Activated CD4-positive, CD25-positive, alpha-beta regulatory T cell treated with anti-CD3 and anti-CD28 coated beads, Interleukin-2, amount 50 U/mL, for 72 hours (primary cell): ENCODE measurements around the gene RPS6KA5.
"Not testable (repeated sequence)": the region's sequence is repeated elsewhere in the genome, so short reads cannot be mapped to it uniquely, and the experiment has no call there.

Experiments
- DNase-seq: peaks from one replicate; pipeline ENCODE4 v3.0.0; 2021

RPS6KA5 gene

DNA sequence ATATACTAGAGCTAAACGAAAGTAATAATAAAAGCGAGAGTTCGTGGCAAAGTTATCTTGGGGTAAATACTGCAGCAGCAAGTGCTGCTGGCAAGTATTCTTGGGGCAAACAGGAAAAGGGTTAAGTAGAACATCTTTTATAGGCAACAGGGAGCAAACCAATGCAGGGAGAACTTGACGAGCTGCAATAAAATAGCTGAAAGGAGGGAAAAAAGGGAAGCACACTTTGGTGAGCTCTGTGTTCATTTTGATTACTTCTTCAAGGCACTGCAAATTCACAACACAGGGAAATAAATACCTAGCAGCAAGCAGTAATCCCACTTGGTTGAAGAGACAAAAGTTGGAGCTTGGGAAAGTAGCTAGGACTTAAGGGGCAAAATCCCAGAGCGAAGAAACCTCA, 201.9 kb downstream of the RPS6KA5 start:
- no peak for DNase-seq

DNA sequence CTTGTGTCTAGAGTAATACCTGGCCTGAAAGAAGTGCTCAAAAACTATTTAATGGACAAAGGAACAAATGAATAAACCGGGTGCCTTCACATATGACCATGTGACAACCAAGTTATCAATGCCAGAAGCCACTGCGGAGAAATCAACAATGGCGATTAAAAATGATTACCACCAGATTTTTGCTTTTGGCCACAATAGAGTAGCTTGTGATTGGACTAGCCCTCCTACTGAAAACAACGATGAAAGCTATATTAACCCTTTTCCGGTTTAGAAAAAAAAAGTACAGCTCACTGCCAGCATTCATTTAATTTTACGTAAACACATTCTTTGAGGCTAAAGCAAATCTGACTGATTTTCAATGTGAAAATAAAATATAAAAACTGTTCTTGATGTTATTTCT, 202.6 kb downstream of the RPS6KA5 start:
- DNase-seq: no peak

DNA sequence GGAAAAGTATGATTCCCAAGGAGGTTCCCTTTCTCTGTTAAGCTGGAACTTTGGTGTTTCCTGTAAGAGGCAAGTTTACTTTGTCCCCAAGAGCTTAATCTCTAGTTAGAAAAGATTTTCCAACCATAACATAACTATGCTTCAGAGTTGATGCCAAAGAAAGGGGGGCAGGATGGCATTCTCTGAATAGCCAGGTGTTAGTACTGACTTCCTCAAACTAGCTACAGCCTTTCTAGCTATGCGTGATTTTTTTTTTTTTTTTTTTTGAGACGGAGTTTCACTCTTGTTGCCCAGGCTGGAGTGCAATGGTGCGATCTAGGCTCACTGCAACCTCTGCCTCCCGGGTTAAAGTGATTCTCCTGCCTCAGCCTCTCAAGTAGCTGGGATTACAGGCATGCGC, 204.3 kb downstream of the RPS6KA5 start:
- DNase-seq: not testable (repeated sequence)

DNA sequence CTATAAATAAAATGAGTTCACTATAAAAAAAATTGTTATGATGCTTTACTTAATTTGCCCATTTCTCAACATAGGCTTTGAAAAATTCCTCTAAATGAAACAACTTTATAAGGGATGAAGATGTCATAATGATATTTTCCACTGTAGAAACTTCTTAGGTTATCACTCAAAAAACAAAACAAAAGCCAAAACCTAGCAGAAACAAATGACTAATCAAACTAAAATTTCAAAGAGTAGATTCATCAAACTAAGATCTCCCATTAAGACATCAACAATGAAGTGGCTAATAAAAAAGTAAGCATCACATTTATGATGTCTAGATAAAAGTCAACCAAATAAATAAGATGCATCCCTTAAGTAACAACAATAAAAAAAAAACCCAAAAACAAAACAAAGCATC, 207.3 kb downstream of the RPS6KA5 start:
- DNase-seq: no peak

DNA sequence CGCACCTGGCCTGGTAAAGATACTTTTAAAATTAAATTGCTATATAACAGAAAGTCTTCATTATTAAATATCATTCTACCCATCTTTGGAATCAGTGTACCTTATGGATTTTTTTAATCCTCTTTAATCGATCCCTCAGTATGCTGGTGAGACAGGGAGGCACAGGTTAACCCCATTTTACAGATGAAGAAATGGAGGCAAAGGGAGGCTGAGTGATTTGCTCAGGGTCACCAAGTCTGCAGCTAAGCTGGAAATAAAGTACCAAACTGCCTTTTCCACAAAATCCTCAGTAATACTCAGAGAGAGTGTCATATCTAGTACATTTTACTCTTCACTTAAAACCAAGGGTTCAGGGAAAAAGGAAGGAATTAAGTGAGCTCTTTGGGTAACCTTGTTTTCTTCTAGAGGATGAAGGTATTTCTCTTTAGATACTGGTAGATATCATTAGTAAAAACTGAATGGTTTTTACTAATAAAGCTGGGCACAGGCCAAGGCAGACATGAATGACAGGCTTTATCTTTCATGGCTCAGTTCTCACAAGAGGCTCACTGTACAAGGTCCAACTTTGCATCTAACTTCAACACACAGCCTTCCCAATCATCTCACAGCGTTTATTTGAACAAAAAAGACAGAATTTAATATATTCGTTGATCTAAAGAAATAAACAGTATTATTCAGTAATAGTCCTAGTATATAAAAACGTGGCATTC, 209.0 kb downstream of the RPS6KA5 start:
- no peak for DNase-seq

DNA sequence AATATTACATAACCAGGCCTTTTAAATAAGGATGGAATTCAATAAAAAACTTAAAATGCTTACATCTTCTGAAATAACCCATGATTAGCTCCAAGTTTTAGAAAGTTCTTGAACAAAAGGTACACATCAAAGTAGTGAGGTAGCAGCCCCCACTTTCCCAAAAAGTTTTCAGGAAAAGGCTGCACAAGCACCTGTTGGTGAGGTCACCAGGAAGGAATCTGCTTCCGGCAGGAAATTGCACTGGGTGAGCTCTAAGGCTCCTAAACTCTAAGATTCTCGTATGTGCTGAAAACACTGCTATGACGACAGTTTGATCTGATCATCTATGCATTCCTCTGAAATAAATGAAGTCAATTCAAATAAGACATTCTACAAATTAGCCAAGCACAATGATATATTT, 210.0 kb downstream of the RPS6KA5 start:
- no peak for DNase-seq

DNA sequence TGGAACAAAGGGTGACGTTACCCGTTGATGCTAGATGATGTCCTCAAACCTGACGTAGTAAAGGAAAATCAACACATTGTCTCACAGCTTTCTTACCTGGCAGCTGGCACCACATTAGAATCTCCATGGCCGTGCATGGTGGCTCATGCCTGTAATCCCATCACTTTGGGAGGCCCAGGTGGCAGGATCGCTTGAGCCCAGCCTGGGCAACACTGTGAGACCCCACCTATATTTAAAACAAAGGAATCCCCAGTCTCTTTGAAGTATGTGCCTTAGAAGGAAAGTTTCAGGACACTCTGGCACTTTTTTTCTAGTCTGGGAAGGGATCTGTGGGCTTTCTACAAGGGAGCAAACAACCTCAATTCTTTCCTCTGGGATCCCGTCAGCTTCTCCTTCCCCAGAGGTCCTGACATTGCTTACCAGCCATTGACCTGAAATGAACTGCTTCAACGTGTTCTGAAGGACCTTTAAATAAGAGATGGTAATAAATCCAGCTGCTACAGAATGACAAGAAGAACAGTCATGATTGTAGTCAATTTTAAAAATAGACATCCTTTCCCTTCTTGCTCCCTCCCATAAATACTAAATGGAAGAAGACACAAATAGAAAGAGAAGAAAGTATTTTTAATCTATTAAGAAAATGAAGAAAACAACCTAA, 210.5 kb downstream of the RPS6KA5 start:
- DNase-seq: no peak

DNA sequence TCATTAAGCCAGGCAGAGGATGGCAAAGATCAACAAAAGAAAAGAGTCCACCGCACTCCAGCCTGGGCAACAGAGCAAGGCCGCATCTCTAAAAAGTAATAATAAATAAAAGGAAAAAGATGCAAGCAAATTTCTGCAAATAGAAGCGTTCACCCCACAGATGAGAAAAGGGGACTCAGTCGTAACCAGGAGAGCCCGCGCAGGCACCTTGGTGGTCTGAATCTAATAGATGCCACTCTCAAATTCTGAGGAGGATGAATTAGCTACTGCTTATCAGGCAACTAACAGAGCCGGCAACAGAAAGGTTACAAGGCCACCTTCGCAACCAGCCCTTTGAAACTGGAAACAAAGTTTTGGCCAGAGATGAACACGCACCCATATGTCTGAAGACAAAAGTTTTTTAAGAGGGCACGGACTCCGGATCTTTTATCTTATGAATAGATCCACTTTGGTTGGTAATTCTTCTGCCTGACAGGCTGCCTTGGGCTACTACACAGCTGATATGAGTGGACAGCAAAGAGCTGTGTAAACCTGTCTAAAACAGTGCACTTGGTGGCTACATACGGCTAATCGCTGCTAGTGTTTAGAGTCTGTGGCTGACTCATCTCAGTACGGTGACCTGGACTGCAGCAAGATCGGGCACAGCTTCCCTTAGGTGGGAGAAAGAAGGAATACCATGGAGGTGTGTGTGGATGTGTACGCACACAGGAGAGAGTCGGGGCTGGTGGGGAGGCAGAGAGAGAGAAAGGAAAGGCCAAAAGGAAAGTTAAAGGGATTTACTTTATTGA, 211.3 kb downstream of the RPS6KA5 start:
- no peak for DNase-seq

DNA sequence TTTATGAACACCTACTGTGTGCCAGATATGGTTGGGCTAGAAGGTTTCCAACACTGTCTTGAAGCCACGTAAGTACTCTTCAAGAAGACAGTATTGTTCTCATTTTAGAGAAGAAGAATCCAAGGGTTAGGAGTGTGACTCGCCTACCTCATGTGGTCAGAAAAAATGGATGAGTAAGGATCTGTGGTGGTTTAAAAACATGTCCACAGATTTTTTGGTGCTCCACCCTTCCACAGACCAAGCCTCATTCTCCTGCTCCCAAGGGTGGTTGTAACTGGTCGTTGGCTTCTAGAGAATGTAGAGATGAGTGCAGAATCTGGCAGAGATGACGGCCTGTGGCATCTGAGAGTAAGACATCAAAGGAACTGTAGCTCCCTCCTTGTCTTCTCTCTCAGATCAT, 213.9 kb downstream of the RPS6KA5 start:
- DNase-seq: no peak

DNA sequence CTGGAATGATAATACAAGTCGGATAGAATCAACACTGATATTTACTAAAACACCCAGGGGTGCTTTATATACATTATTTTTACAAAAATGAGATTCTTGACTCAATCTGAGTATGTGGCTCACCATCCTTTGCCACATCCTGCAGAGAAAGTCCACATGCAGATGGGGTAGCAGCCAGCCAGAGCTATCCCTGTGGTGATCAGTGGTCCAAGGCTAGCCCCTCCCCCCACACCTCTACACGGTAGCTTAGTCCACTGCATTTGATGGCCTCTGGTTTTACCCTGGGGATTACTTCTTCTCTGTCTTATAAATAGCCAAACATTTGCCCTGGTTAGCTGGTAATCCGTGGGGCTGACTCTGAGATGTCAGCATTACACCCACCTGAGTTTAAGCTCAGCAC, 216.1 kb downstream of the RPS6KA5 start:
- no peak for DNase-seq

DNA sequence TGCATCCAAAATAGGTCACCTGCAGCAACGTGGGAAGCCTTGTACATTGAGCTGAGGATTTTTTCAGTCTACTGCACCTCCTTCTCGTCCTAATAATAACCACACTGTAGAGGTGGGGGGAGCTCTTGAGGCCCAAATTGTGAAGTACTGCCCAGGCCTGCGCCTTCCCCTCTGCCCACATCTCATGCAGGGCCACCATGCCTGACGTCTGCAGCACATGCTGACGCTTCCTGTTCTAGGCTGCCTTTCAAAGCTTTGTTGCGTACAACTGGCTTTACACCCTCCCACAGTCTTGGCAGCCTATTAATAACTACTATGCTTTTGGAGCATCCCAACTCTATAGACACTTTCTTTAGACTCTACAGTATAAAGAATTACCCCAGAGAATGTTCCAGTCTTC, 217.7 kb downstream of the RPS6KA5 start:
- DNase-seq: no peak

DNA sequence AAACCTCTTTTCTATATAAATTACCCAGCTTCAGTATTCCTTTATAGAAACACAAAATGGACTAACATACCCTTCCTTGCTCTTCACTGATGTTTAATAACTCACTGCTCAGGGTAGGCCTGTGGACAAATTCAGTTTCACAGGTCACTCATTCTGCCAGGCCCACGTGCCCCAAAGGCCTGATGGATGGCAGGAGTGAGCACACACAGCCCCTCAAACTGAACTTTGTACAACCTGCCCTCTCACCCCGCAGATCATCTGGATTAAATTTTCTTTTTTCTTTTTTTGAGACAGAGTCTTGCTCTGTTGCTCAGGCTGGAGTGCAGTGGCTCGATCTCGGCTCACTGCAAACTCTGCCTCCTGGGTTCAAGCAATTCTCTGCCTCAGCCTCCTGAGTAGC, 219.8 kb downstream of the RPS6KA5 start:
- DNase-seq: not testable (repeated sequence)

DNA sequence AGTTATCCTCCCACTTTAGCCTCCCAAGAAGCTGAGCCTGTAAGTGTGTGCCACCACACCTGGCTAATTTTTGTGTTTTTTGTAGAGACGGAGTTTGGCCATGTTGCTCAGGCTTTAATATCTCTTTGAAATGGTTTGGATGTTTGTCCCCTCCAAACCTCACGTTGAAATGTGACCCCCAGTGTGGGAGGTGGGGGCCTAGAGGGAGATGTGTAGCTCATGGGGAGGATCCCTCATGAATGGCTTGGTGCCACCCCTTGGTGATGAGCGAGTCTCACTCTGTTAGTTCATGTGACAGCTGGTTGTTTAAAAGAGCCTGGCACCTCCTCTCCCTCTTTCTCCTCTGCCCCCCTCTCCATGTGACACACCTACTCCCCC, 220.6 kb downstream of the RPS6KA5 start:
- no peak for DNase-seq

DNA sequence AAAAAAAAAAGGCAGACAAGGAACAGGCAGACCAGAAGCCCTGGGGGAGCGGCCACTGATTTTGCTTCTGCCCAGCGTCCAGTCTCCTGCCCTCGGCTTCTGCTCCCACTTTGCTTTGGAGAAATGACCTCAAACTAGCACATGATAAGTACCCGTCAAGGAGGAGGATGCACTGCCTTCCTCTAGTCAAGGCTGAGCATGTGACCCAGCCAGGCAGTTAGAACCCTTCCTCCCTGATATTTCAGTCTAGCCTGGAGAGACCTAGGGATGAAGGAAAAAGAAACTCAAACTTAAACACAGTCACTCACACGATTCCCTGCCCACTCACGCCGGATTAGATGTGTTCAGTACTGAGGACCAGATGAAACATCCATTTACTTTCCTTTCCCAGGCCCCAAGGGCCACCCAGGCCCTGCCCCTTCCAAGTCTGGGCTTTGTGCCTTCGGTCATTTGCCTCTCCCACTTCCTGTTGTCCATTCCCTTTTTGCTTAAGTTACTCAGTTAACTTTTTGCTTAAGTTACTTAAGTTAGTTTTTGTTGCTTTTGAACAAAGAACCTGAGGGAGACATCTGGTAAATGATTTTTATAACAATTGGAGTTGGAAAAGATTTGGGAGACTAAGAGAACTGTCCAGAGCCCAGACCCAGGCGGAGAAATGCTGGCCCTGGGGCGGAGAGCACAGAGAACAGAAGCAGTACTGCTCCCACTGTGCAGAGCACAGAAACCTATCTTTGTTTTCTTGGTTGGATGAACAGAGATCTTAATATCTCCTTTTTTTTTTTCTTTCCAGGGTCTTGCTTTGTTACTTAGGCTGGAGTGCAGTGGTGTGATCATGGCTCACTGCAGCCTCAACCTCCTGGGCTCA, 221.2 kb downstream of the RPS6KA5 start:
- no peak for DNase-seq

DNA sequence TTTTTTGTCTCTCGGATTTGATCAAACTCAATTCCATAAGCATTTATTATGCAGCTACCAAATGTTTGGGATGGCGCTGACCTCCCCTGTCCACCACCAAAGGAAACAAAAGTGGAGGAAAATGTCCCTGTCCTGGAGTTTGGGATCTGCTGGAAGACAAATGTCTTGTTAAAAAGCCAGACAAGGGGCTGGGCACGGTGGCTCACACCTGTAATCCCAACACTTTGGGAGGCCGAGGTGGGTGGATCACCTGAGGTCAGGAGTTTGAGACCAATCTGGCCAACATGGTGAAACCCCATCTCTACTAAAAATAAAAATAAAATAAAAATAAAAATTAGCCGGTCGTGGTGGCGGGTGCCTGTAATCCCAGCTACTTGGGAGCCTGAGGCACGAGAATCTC, 221.9 kb downstream of the RPS6KA5 start:
- DNase-seq: not testable (repeated sequence)

DNA sequence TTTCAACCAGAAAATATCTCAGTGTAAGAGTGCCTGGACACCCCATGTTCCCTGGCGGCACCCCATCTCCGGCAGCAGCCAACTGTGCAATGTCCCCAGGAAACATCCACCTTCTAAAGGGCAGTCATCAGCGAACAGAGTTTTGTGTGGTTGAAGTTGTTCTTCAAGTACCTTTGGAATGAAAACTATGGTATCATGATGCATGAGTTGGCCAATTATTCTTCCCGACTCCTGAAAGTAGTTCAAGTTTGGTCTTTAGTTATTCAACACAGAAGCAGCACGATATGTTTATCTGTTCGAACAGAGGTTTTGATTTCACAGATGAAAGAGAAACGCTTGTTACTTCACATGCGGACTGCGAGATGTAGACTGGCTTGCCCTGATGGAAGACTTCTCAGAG, 223.1 kb downstream of the RPS6KA5 start:
- no peak for DNase-seq

DNA sequence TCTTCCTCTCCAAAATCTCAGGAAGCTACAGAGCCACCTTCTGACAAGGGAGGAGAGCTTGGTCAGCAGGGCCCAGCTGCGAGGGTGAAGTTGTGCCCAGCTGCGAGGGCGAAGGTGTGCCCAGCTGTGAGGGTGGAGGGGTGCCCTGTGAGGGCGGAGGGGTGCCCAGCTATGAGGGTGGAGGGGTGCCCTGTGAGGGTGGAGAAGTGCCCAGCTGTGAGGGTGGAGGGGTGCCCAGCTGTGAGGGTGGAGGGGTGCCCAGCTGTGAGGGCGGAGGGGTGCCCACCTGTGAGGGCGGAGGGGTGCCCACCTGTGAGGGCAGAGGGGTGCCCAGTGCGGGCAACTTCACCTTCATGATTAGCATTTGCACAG, 223.8 kb downstream of the RPS6KA5 start:
- no peak for DNase-seq

DNA sequence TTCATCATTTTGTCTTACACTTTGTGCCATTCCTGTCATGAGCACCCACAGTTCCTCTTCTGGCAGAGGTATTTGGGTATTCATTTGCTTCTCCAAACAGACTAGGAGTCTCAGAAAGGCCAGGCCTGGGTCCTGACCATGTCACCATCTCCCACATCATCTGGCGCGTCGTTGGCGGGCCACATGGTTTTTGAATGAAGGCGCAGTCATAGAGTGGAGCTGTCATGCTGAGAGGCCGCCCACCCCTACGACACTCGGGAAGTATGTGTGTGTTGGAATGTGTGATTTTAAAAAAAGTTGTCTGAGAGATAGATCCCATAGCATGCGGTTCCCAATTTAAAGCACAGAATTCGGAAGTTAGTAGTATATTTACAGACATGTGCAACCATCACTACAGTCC, 228.6 kb downstream of the RPS6KA5 start:
- no peak for DNase-seq

DNA sequence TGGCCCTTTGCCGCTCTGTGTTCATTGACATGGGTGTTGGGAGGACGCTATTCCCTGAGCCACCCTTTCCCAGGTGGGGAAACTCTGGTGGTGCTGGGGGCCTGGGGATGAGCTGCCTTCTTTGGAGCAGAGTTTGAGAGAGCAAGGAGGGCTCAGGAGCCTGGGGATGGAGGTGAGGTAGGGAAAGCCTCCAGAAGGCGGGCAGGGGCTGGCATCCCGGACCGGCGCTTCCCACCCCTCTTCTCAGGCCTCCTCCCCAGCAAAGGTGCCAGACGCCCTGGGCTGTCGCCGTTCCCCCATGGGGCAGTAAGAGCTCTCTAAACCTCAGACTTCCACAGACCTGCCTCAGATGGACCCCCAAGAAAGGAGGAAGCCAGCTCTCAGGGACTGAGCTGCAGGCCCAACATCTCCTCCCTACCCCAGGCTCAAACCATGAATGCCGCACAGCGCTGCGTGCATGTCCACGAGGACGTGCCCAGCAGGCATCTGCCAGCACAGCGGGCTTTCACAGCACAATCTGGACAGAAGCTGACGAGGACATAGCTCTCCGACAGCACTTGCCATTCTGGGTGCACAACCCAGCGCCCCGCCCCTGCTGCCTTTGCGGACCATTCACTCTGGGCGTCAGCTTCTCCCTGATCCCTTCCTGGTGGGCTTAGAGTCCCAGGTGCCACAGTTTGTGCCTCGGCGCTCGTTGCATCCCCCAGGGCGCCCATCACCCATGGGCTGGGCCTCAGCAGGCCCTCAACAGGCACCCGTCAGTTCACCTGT, 229.3 kb downstream of the RPS6KA5 start:
- DNase-seq: no peak

DNA sequence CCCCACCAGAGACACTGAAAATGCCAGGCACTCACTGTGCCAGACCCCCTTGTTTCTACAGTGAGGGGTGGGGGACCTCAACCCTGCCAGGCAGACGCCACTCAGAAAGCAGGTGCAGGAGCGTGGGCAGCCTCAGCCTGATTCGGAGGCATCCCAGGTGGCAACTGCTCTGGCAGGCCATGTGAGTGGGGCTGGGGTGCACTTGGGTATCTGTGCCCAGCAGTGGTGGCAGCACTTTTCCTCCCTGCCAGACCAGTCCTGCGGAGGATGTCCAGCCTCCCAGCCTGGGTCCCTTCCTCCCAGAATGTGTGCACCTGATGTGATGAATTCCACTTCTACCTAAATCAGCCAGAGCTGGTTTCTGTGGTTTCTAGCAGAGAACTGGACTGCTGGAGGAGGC, 230.8 kb downstream of the RPS6KA5 start:
- no peak for DNase-seq

DNA sequence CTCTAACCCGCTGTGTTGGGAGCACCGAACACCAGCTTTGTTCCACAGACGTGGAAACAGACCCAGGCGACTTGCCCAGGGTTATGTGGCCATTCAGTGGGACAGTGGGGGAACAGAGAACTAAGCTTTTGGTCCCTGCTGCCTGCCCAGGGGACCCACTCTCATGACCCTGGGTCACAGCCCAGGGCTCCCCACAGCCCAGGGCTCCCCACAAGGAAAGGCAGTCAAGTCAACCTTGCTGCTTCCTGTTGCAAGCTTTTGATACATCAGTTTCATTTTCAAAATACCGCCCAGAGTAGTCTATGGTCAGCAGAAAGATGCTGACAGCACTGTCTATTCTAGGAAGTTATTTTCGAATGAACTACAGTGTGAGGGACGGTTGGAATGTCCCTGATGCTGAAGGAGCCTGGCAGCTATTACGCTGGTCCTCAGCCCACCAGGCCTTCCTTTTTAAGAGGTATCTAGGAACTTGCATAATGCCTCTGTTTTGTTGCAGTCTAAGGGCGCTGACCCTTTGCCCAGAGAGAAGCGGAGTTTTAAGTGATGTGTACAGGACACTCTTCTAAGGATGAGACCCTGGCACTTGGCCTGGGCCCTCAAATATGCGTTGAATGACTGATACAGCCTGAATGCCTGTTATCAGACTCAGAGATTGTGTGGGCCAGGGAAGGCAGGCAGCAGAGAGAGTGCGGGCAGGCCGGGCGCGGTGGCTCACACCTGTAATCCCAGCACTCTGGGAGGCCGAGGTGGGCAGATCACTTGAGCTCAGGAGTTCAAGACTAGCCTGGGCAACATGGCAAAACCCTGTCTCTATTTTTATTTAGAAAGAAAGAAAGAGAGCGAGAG, 231.6 kb downstream of the RPS6KA5 start:
- peak; percentile 42 for DNase-seq
